Trophoblast cell (in vitro differentiated cells and primary cell): ENCODE data around the gene FERMT1.
A peak's percentile ranks its signal among the peaks of the same experiment; 100 is the strongest.
"Not testable (repeated sequence)": the region's sequence is repeated elsewhere in the genome, so short reads cannot be mapped to it uniquely, and the experiment has no call there.

ENCODE experiments used
- DNase-seq, 2 donors: peaks; one replicate each; pipeline ENCODE4 v3.0.0-alpha.2; 2016
- H2AFZ ChIP-seq: 2 replicates; pipeline ENCODE4 v1.6.1; 2013; ENCODE audit warnings: low read length, moderate library complexity, mild to moderate bottlenecking; ENCODE audit not compliant: insufficient read depth, poor library complexity
- H2AK5ac ChIP-seq: 2 replicates; pipeline ENCODE4 v1.6.1; 2013; ENCODE audit warnings: mild to moderate bottlenecking, low read length
- H2BK120ac ChIP-seq: 2 replicates; pipeline ENCODE4 v1.6.1; 2013; ENCODE audit warnings: low read length, mild to moderate bottlenecking, moderate library complexity; ENCODE audit not compliant: insufficient read depth, poor library complexity
- H2BK12ac ChIP-seq: 2 replicates; pipeline ENCODE4 v1.6.1; 2013; ENCODE audit warnings: mild to moderate bottlenecking, low read length, moderate library complexity
- H2BK5ac ChIP-seq: 2 replicates; pipeline ENCODE4 v1.6.1; 2013; ENCODE audit warnings: low read length, low read depth, moderate library complexity, mild to moderate bottlenecking; ENCODE audit not compliant: poor library complexity
- H3K14ac ChIP-seq: 2 replicates; pipeline ENCODE4 v1.6.1; 2013; ENCODE audit warnings: mild to moderate bottlenecking, low read length
- H3K18ac ChIP-seq: 2 replicates; pipeline ENCODE4 v1.6.1; 2013; ENCODE audit warnings: mild to moderate bottlenecking, low read length
- H3K23ac ChIP-seq: 2 replicates; pipeline ENCODE4 v1.6.1; 2013; ENCODE audit warnings: low read length
- H3K27ac ChIP-seq: 2 replicates; pipeline ENCODE4 v1.5.1; 2013; ENCODE audit warnings: low read depth, mild to moderate bottlenecking, inconsistent platforms, low read length, moderate library complexity
- H3K27me3 ChIP-seq: 2 replicates; pipeline ENCODE4 v1.6.1; 2013; ENCODE audit warnings: inconsistent platforms, mild to moderate bottlenecking, low read length, moderate library complexity; ENCODE audit not compliant: insufficient read depth
- H3K36me3 ChIP-seq, 2 experiments: 1 replicate in 1 of 2; 2 replicates in 1 of 2; pipeline ENCODE4 v1.6.1; 2013; ENCODE audit warnings: low read length in 2 of 2, mild to moderate bottlenecking in 2 of 2, moderate library complexity in 1 of 2; ENCODE audit not compliant: insufficient read depth in 2 of 2, control insufficient read depth in 1 of 2
- H3K4ac ChIP-seq: 2 replicates; pipeline ENCODE4 v1.6.1; 2013; ENCODE audit warnings: low read depth, mild to moderate bottlenecking, low read length, moderate library complexity
- H3K4me1 ChIP-seq, 2 experiments: 1 replicate in 1 of 2; 2 replicates in 1 of 2; pipeline ENCODE4 v1.6.1; 2013; ENCODE audit warnings: low read length in 2 of 2, mild to moderate bottlenecking in 2 of 2, moderate library complexity in 1 of 2; ENCODE audit not compliant: insufficient read depth in 2 of 2, control insufficient read depth in 1 of 2
- H3K4me2 ChIP-seq: 2 replicates; pipeline ENCODE4 v1.6.1; 2013; ENCODE audit warnings: inconsistent platforms, mild to moderate bottlenecking, low read length, moderate library complexity
- H3K4me3 ChIP-seq: 2 replicates; pipeline ENCODE4 v1.5.1; 2013; ENCODE audit warnings: mild to moderate bottlenecking, low read depth, low read length, inconsistent platforms
- H3K79me1 ChIP-seq: one replicate; pipeline ENCODE4 v1.6.1; 2013; ENCODE audit warnings: low read length
- H3K79me2 ChIP-seq: 2 replicates; pipeline ENCODE4 v1.6.1; 2013; ENCODE audit warnings: low read length, mild to moderate bottlenecking; ENCODE audit not compliant: control insufficient read depth, insufficient read depth, poor library complexity
- H3K9ac ChIP-seq: 2 replicates; pipeline ENCODE4 v1.6.1; 2013; ENCODE audit warnings: mild to moderate bottlenecking, low read length
- H3K9me3 ChIP-seq: 2 replicates; pipeline ENCODE4 v1.6.1; 2013; ENCODE audit warnings: low read depth, mild to moderate bottlenecking, control low read depth, inconsistent platforms, low read length; ENCODE audit not compliant: insufficient read depth
- H4K12ac ChIP-seq: 2 replicates; pipeline ENCODE4 v1.6.1; 2013; ENCODE audit warnings: low read depth, mild to moderate bottlenecking, low read length, moderate library complexity
- H4K8ac ChIP-seq: 2 replicates; pipeline ENCODE4 v1.6.1; 2013; ENCODE audit warnings: low read depth, mild to moderate bottlenecking, low read length, moderate library complexity
- H4K91ac ChIP-seq: one replicate; pipeline ENCODE4 v1.6.1; 2013; ENCODE audit warnings: low read depth, mild to moderate bottlenecking, low read length, moderate library complexity
- WGBS: extraction: QIAGEN DNeasy Blood & Tissue Kit; methylation state at CpG from one replicate; pipeline ENCODE4 v1.1.7; 2013; ENCODE audit warnings: missing lambda C conversion rate; ENCODE audit not compliant: insufficient read length, insufficient coverage; ENCODE audit errors: extremely low coverage; 5-methylcytosine and 5-hydroxymethylcytosine counted together

FERMT1 gene

GRCh38 chr20:6055161-6055783 is 67.6 kb downstream of the FERMT1 start:
- Histone ChIP-seq H2BK120ac (peak overlapping the region; percentile 9), H3K18ac (no peak overlapping the region), H3K27me3 (peaks cover 5% of the 10 kb centered on the region), H3K4ac (no peak overlapping the region), H2AK5ac (no peak overlapping the region), H3K4me1 (peaks cover 46 to 52% of the 10 kb centered on the region in 2 experiments), H3K4me2 (no peak overlapping the region), H2AFZ (no peak overlapping the region), H3K4me3 (no peak overlapping the region), H3K79me2 (no peaks in the 10 kb centered on the region), H3K9me3 (no peaks in the 10 kb centered on the region), H3K14ac (no peak overlapping the region), H3K9ac (no peak overlapping the region), H3K36me3 (peaks cover 0 to 2% of the 10 kb centered on the region in 2 experiments), H4K12ac (no peak overlapping the region), H2BK5ac (no peak overlapping the region), H3K23ac (no peak overlapping the region), H4K8ac (no peak overlapping the region), H3K27ac (peak overlapping the region; percentile 64), H4K91ac (peak overlapping the region; percentile 38), H2BK12ac (no peak overlapping the region), H3K79me1 (peaks cover 6% of the 10 kb centered on the region)
- DNase-seq, result no peak
- no CpG with 5 or more reads among the region's 10 CpGs for WGBS

- not testable (repeated sequence) for H3K4me3 ChIP-seq, H3K4ac ChIP-seq, H2BK12ac ChIP-seq, H3K9me3 ChIP-seq, H4K91ac ChIP-seq, DNase-seq, H3K36me3 ChIP-seq, H4K12ac ChIP-seq, H3K4me2 ChIP-seq, H2AK5ac ChIP-seq, H2BK120ac ChIP-seq, H3K27ac ChIP-seq, H3K79me2 ChIP-seq, H3K23ac ChIP-seq, H3K79me1 ChIP-seq, H3K14ac ChIP-seq, H2BK5ac ChIP-seq, H3K18ac ChIP-seq, H4K8ac ChIP-seq, H3K27me3 ChIP-seq, H2AFZ ChIP-seq, H3K9ac ChIP-seq
- WGBS, result no CpG with 5 or more reads among the region's 4 CpGs
- peaks cover 46 to 52% of the 10 kb centered on the region in 2 experiments for H3K4me1 ChIP-seq
Measured at GRCh38 chr20:6054689-6055051, 68.2 kb downstream of the FERMT1 start.

GRCh38 chr20:6053776-6054688 is 68.8 kb downstream of the FERMT1 start, which contains the start of gene LRRN4:
Gene LRRN4, minus strand, starts transcription at chr20:6054060. Its CDS starts 1,261 bp downstream, at chr20:6052799.
- no peak within 1 kb of the TSS for H4K12ac ChIP-seq
- H3K79me1 ChIP-seq, result peaks cover 6% of the 10 kb centered on the region
- no peak within 1 kb of the TSS for H2BK120ac ChIP-seq
- H3K27me3 ChIP-seq, result peaks cover 5% of the 10 kb centered on the region
- H3K36me3 ChIP-seq, result peaks cover 0 to 2% of the 10 kb centered on the region in 2 experiments
- H4K8ac ChIP-seq, result no peak within 1 kb of the TSS
- H2AFZ ChIP-seq, result no peak within 1 kb of the TSS
- H2BK5ac ChIP-seq, result peak within 1 kb of the TSS; percentile 3
- peak within 1 kb of the TSS; percentile 25 for H4K91ac ChIP-seq
- H3K9me3 ChIP-seq, result no peaks in the 10 kb centered on the region
- no peak within 1 kb of the TSS for H2BK12ac ChIP-seq
- peak within 1 kb of the TSS; percentile 66 for H3K4me3 ChIP-seq
- H3K79me2 ChIP-seq, result no peaks in the 10 kb centered on the region
- peaks cover 45 to 51% of the 10 kb centered on the region in 2 experiments for H3K4me1 ChIP-seq
- peak within 1 kb of the TSS; percentile 64 for H3K27ac ChIP-seq
- H3K23ac ChIP-seq, result peak within 1 kb of the TSS; percentile 15
- WGBS, result no CpG with 5 or more reads among the region's 13 CpGs
- no peak within 1 kb of the TSS for H3K4ac ChIP-seq
- no peak within 1 kb of the TSS for H3K18ac ChIP-seq
- peak within 1 kb of the TSS; percentile 84 for H3K4me2 ChIP-seq
- peak within 1 kb of the TSS; percentile 4 for H3K14ac ChIP-seq
- H2AK5ac ChIP-seq, result no peak within 1 kb of the TSS
- H3K9ac ChIP-seq, result no peak within 1 kb of the TSS
- peak in 1 of 2 donors; percentile 39 for DNase-seq

GRCh38 chr20:6053064-6053775 is 69.6 kb downstream of the FERMT1 start:
- Histone ChIP-seq H3K18ac (no peak overlapping the region), H3K79me2 (no peaks in the 10 kb centered on the region), H2AK5ac (no peak overlapping the region), H3K9me3 (no peaks in the 10 kb centered on the region), H3K9ac (no peak overlapping the region), H3K4me3 (peak overlapping the region; percentile 66), H2BK120ac (no peak overlapping the region), H3K36me3 (peaks cover 0 to 2% of the 10 kb centered on the region in 2 experiments), H3K14ac (peak overlapping the region; percentile 4), H3K79me1 (peaks cover 6% of the 10 kb centered on the region), H3K23ac (peak overlapping the region; percentile 15), H4K8ac (no peak overlapping the region), H3K27ac (peak overlapping the region; percentile 25), H3K4me2 (peak overlapping the region; percentile 84), H4K12ac (no peak overlapping the region), H2BK5ac (no peak overlapping the region), H2BK12ac (no peak overlapping the region), H3K27me3 (peaks cover 5% of the 10 kb centered on the region), H3K4me1 (peaks cover 39 to 44% of the 10 kb centered on the region in 2 experiments), H3K4ac (no peak overlapping the region), H2AFZ (no peak overlapping the region), H4K91ac (peak overlapping the region; percentile 25)
- WGBS, result no CpG with 5 or more reads among the region's 8 CpGs
- no peak for DNase-seq
